GM12892 (cell line): ENCODE data around the gene CDKN2B-AS1.

Experiments
- DNase-seq: peaks from one replicate; pipeline ENCODE4 v3.0.0; 2011; ENCODE audit not compliant: insufficient read length
- FAIRE-seq: peaks from 2 replicates; lab custom pipeline; 2011; peaks lifted over from hg19 to GRCh38; lab: Jason Lieb, UNC
- POLR2A ChIP-seq: IDR thresholded peaks from 2 replicates; pipeline ENCODE4 v1.6.1; 2011; ENCODE audit warnings: low read depth, low read length, control low read depth
- POLR2AphosphoS5 ChIP-seq: IDR thresholded peaks from 2 replicates; pipeline ENCODE4 v1.6.1; 2011; ENCODE audit warnings: low read depth, low read length, control low read depth
- TAF1 ChIP-seq: IDR thresholded peaks from 2 replicates; pipeline ENCODE4 v1.6.1; 2011; ENCODE audit warnings: low read depth, mild to moderate bottlenecking, control low read depth, low read length, borderline replicate concordance

The CDKN2B-AS1 gene

DNA sequence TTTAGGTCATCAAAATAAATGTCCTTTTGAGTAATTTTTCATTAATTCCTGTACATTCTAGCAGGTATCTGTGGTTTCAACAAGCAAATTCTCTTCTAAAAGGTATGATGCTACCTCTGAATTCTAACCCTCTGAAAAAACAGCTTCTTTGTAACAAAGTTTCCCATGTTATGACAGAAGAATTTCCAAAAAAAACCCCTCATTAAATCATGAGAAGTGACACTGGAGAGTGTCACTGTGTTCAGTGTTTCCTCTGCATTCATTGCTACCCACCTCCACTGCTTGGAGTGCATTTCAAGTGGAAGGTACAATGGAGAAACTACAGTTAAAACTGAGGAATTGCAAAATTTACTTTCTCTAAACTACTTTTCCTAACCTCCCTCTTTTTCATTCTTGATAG lies 10.5 kb upstream of the CDKN2B-AS1 start:
- DNase-seq = no peak
- FAIRE-seq = no peak
- TF ChIP-seq POLR2A = no peak
- TF ChIP-seq POLR2AphosphoS5 = no peak
- TF ChIP-seq TAF1 = no peak

DNA sequence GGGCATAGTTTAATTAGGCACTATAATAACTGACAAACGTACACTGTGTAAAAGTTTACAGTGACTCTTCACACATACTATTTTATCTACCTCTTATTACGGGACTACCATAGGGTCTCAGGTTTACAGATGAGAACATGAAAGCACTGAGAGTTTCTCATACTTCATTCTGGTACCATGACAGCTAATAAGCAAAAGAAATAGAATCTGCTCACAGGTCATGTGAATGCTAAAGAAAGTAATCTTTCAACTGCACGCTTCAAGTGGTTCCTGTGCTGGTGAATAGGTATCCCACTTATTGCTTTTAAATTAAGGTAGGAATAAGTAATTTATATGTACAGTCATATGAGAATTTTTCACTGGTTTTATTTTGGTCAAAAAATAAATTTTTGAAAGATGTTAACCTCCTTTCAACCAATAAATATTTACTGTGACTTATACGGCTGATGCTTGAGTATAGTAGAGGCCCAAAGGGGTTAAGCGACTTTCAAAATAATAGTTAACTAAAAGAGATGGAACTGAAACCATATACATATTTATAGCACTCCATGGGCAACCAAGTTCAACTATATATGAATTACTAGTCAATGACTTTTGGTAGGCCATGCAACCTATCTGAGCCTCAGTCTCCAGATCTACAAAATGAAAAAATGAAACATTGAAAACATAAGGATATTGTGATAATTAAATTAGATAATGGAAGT lies 8.5 kb upstream of the CDKN2B-AS1 start:
- no peak for DNase-seq
- no peak for TF ChIP-seq TAF1
- TF ChIP-seq POLR2A = no peak
- TF ChIP-seq POLR2AphosphoS5 = no peak
- FAIRE-seq = no peak

DNA sequence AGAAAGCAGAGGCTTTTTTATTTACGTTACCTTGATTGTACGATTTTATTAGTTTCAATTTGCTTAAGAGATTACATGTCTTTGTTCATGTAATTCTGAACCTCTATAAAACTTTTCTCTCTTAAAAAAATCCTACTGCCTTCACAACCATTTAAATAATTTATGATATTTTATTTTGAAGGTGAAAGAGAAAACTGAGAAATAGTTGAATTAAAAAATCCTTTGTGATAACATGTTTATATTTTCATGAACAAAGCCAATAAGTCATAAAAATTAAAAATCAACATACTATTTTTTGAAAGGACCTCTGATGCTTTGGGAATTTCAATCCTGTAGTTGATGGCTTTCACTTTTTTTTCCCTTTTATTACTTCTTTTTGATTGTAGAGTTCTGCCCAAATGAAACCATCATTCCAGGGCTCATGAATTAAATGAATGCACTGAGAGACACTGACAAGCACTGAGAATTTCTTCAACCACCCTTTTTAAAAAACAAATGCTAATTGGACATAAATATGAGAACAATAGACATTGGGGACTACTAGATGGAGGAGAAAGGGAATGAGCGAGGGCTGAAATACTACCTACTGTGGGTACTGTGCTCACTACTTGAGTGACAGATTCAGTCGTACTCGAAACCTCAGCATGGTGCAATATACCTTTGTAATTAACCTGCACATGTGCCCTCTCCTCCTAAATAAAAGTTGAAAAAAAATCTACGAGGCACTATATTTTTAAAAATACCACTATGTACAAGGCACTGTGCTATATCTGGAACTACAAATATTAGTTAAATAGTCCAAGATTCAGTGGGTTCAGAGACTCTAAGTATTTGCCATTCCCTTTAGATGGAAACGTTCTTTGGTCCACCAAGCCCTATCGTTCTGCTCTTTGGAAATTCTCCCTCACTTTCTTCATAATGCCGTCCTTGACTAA lies 6.3 kb upstream of the CDKN2B-AS1 start:
- FAIRE-seq = no peak
- DNase-seq = no peak
- TF ChIP-seq TAF1 (no peak), POLR2AphosphoS5 (no peak), POLR2A (no peak)

DNA sequence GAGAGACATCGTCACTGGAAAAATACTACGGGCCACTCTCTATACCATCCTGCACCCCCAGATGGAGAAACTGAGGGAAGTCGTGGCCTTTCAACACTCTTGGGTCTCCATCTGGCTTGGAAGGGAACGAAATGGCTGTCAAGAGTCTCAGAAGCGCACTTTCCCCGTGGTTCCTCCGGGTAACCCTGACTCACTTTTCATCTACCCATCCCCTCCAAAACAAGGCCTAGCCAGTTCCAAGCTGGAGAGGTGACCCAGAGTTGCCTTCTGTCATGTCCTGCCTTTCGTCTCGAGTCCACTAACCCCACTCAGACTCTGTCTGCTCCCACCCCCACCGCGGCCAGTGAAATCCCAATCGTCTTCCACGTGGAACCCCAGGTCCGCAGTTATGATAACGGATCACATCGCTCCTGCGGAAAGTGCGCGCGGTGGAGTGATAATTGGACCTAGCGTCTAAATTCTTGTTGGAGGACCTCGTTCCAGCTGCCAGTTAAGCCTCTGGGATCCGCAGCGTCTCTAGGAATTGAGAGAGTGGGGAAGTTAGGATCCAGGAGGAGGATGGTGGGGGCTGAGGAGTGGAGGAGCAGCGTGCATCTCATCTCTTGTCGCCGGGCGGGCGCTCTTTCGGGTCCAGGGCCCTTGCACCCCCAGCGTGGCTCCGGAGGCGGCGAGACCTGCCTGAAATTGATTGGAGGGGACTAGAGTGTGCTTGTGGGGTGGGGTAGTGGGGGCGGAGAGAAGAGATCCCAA lies 5.0 kb upstream of the CDKN2B-AS1 start:
- FAIRE-seq (no peak), DNase-seq (no peak)
- TF ChIP-seq POLR2A (no peak), POLR2AphosphoS5 (no peak), TAF1 (no peak)

DNA sequence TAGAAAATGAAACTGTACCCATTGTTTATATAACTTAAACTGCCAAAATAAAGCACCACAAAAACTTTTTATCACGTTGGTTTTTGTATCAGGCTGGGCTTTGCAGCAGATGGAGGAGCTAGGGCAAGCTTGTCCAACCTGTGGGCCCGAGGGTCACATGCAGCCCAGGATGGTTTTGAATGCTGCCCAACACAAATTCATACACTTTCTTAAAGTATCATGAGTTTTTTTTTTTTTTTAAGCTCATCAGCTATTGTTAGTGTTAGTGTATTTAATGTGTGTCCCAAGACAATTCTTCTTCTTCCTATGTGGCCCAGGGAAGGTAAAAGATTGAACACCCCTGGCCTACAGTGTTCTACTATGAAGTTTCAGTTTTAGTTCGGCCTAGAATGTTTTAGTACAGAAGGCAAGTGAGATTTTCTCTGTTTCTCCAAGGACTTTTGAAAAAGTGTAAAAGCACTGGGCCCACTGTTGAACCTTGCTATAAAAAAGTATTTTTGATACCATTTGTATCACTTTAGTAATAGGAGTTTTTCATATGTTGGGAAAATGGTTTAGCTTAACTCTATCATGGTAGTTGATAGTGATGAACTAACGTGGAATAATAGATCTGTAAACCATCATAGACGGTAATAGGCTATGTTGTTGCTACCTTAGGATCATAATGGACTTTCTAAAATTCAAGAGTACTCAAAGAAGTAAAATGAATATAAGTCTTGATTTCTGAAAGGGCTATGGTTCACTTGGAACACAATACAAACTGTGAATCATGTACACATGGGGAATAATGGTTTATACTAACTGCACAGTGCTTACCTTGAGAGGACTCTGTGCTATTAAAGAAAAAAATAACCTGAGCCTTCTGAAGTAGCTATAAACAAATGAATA lies 3.3 kb upstream of the CDKN2B-AS1 start:
- no peak for TF ChIP-seq POLR2A
- no peak for TF ChIP-seq TAF1
- TF ChIP-seq POLR2AphosphoS5 = no peak
- FAIRE-seq (peak; percentile 5), DNase-seq (no peak)

DNA sequence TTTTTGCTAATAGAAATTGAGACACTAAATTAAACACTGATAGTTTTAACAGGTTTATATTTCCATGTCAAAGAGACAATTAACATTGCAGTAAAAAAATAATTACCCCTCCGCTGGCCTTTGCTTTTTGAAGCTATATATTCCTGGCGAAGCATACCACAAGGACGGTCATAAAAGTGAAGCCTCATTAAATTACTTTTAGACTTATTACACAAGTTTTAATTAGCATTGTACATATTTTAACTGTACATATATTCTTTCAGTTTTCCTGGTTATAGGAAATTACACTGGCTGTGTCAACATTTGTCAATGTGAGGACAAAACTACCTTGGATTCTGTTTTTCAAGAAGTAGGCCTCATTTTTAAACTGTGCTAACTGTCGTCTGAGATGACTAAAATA lies 1.6 kb upstream of the CDKN2B-AS1 start:
- TF ChIP-seq POLR2AphosphoS5 = no peak
- TF ChIP-seq TAF1 = no peak
- no peak for TF ChIP-seq POLR2A
- FAIRE-seq (no peak), DNase-seq (no peak)

DNA sequence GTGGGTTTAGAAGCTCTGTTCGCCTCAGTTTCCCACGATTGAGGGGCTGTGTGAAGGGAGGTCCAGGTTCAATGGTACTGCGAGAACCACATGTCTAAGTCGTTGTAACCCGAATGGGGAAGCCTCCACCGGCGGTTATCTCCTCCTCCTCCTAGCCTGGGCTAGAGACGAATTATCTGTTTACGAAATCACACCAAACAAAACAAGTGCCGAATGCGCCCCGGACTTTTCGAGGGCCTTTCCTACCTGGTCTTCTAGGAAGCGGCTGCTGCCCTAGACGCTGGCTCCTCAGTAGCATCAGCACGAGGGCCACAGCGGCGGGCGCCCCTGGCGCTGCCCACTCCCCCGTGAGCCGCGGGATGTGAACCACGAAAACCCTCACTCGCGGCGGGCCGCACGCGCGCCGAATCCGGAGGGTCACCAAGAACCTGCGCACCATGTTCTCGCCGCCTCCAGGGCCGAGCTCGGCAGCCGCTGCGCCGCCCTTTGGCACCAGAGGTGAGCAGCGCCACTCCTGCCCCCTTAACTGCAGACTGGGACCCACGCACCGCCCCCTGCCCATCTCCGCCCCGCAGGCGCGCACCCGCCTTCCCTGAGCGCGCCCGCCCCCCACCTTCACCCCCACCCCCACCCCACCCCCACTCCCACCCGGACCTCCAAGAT lies 567 bp upstream of the CDKN2B-AS1 start, which contains the start of gene CDKN2A:
CDKN2A (minus strand) TSS at position 500 of the 663 bp plus-strand sequence.
- FAIRE-seq (peak; percentile 78), DNase-seq (peak; percentile 33)
- TF ChIP-seq TAF1 (no peak), POLR2AphosphoS5 (peak; percentile 50; the same call in 1 of the 2 replicates), POLR2A (peak; percentile 52; the same call in 1 of the 2 replicates)

DNA sequence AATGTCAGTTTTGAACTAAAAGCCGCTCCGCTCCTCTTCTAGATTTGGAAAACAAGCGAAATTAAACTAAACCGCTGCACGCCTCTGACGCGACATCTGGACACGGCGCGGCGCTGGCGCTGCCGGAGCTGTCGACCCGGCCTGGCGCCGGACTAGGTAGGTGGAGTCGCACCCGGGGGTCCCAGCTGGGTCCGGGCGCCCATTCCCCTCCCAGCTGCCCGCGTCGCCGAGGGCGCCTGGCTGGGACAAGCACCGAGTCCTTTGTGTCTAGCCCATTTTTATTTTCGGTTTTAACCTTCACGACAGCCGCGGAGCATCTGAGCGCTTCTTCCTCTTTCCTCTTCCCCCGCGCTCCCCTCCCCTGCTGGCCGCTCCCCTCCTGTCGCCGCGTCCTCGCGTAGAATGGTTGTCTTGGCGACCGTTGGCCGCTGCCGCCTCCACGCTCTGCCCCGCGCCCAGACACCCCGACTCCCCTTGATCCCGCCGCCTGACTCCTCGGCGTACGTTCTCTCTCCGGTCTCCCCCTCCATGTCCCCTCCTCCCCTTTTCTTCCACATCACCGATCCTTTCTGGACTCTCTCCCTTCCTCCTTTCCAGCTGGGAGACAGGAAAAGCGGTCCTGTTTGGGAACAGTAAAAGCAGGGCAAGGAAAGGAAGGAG lies 545 bp downstream of the CDKN2B-AS1 start:
- no peak for TF ChIP-seq POLR2AphosphoS5
- peak; percentile 69; the same call in 1 of the 2 replicates for TF ChIP-seq POLR2A
- FAIRE-seq = peak; percentile 89
- DNase-seq = peak; percentile 68

DNA sequence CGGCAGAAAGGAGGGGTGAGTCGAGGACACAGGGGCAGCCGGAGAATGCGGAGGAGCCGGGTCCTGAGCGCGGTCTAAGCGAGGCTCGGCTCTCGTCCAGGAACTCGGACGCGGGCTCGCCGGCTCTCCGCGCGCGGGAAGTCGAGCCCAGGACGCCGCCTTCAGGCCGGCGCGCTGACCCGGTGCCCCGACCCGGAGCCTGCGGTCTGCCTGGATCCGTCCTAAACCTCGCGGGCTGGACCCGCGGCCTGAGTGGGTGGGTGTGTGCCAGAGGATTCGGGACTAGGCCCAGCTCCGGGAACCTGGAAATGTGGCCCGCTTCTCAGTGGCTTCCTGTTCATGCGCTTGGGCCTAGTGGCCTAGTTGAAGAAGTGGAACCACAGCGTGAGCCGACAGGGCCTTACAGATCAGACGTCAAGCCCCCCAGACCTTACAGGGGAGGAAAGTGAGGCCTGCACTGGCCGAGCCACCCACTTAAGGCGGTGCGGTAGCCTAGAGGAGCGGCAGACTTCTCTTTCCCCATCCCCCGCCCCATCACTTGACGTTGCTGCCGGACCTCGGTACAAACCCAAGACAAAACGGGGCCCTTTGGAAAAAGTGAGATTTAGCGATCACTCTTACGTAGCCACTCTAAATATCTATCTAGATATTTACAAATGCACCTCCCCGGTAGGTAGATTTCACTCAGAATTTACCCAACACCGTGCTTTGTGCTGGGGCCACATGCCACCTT lies 1.2 kb downstream of the CDKN2B-AS1 start:
- FAIRE-seq (peak; percentile 85), DNase-seq (peak; percentile 18)
- no peak for TF ChIP-seq POLR2A
